Lower lobe of right lung (tissue), 2 donors: ENCODE results near the gene KIF20A. TPM values are rescaled to one million over a fixed set of nuclear protein-coding genes. Genes with fewer than 3 reads are reported as not detected.
"Not testable (repeated sequence)": the region's sequence is repeated elsewhere in the genome, so short reads cannot be mapped to it uniquely, and the experiment has no call there.

Experiments used
- ATAC-seq, 2 donors: fragments of 200-7000 bp; cut with Tn5 transposase; one replicate each; pipeline ENCODE4 v1.9.1; 2020 to 2022; ENCODE audit warnings: mild to moderate bottlenecking in 2 of 2, moderate library complexity in 2 of 2
- DNase-seq: peaks from one replicate; pipeline ENCODE4 v3.0.0-alpha.2; 2020
- H3K27ac ChIP-seq: fragments of 200-600 bp; one replicate; pipeline ENCODE4 v1.8.0; 2022
- H3K27me3 ChIP-seq: fragments of 200-600 bp; one replicate; pipeline ENCODE4 v1.8.0; 2022; ENCODE audit warnings: low read depth
- H3K36me3 ChIP-seq: fragments of 200-600 bp; one replicate; pipeline ENCODE4 v1.8.0; 2022; ENCODE audit warnings: mild to moderate bottlenecking
- H3K4me1 ChIP-seq: fragments of 200-600 bp; one replicate; pipeline ENCODE4 v1.8.0; 2022
- H3K4me3 ChIP-seq: fragments of 200-600 bp; one replicate; pipeline ENCODE4 v1.8.0; 2022; ENCODE audit warnings: mild to moderate bottlenecking
- H3K9me3 ChIP-seq: fragments of 200-600 bp; one replicate; pipeline ENCODE4 v1.8.0; 2022
- intact Hi-C: fragments of 100-400 bp; cut with DNase I; formaldehyde crosslinking; loops from one replicate; pipeline ENCODE4 v1.11.0; 2022
- total RNA-seq: library from RNA; stranded (reverse); fragmentation: NEBNext Ultra II Directional; extraction: Animal tissue kit (Norgen Biotek cat#: 25700); gene quantifications from one replicate; pipeline ENCODE4 v1.2.1, GENCODE V29; 2021
- TF ChIP-seq, protein P1 (sequence below): fragments of 200-600 bp; IDR thresholded peaks from one replicate; pipeline ENCODE4 v1.8.0; 2022; ENCODE audit warnings: antibody characterized with exemption, mild to moderate bottlenecking
- donor health status: DM: no; HTN: yes; CAD: no; lungs with severe emphysema.

The KIF20A gene
- total RNA-seq, 1 donor from 2014 or later, result 1.2 TPM

DNA sequence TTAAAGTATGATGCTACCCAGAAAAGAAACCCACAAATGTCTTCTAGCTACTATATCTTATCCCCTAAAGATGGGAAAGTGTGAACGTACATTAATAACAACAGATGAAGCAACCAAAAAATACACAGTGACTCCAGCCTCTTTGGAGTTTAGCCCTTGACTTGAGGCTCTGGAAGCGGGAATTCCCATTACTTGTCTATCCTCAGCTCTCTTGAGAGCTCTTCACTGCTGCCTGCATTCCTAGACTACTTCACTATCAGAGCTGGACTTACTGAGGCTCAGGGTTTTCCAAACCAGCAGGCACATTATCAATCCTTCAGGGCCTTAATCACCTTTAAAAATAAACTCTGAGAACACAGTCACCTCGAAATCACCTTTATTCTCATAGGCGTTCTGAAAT lies 38.6 kb upstream of the KIF20A start:
- H3K9me3 ChIP-seq, result no peaks in the 10 kb centered on the region
- H3K4me3 ChIP-seq, result no peak overlapping the region
- H3K4me1 ChIP-seq, result peaks cover 6% of the 10 kb centered on the region
- H3K36me3 ChIP-seq, result no peaks in the 10 kb centered on the region
- intact Hi-C loops, result no loop called here
- DNase-seq (no peak), ATAC-seq (peak in 1 of 2 donors; percentile 68)
- TF ChIP-seq, protein P1, sequence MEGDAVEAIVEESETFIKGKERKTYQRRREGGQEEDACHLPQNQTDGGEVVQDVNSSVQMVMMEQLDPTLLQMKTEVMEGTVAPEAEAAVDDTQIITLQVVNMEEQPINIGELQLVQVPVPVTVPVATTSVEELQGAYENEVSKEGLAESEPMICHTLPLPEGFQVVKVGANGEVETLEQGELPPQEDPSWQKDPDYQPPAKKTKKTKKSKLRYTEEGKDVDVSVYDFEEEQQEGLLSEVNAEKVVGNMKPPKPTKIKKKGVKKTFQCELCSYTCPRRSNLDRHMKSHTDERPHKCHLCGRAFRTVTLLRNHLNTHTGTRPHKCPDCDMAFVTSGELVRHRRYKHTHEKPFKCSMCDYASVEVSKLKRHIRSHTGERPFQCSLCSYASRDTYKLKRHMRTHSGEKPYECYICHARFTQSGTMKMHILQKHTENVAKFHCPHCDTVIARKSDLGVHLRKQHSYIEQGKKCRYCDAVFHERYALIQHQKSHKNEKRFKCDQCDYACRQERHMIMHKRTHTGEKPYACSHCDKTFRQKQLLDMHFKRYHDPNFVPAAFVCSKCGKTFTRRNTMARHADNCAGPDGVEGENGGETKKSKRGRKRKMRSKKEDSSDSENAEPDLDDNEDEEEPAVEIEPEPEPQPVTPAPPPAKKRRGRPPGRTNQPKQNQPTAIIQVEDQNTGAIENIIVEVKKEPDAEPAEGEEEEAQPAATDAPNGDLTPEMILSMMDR, result no peak
- no peak overlapping the region for H3K27ac ChIP-seq
- H3K27me3 ChIP-seq, result peaks cover 3% of the 10 kb centered on the region

DNA sequence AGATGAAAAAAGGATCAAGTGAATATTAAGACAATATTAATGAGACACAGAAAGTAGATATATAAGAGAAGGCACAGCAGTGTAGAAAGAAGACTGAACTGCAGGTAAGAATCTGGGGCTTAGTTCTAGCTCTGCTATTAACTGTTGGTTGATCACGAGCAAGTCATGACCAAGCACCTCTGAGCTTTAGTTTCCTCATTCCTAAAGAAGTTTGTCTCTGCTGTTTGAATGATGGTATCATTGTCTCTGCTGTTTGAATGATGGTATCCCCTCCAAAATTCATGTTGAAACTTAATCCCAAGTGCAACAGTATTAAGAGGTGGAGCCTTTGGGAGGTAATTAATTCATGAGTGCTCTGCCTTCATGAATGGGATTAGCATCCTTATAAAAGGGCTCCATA lies 37.2 kb upstream of the KIF20A start:
- Histone ChIP-seq H3K36me3 (no peaks in the 10 kb centered on the region), H3K4me1 (peaks cover 6% of the 10 kb centered on the region), H3K4me3 (no peak overlapping the region), H3K27ac (no peak overlapping the region), H3K27me3 (peaks cover 3% of the 10 kb centered on the region), H3K9me3 (no peaks in the 10 kb centered on the region)
- TF ChIP-seq, protein P1, result no peak
- intact Hi-C loops, result no loop called here
- DNase-seq (no peak), ATAC-seq (no peak)

DNA sequence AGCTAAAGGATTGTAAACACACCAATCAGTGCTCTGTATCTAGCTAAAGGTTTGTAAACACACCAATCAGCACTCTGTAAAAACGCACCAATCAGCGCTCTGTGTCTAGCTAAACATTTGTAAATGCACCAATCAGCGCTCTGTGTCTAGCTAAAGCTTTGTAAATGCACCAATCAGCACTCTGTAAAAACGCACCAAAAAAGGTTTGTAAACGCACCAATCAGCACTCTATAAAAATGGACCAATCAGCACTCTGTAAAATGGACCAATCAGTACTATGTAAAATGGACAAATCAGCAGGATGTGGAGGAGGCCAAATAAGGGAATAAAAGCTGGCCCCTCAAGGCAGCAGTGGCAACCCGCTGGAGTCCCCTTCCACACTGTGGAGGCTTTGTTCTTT lies 35.3 kb upstream of the KIF20A start:
- intact Hi-C loops, H3K4me1 ChIP-seq, ATAC-seq, DNase-seq, H3K9me3 ChIP-seq, H3K36me3 ChIP-seq, H3K27me3 ChIP-seq, H3K4me3 ChIP-seq, H3K27ac ChIP-seq: not testable (repeated sequence)

DNA sequence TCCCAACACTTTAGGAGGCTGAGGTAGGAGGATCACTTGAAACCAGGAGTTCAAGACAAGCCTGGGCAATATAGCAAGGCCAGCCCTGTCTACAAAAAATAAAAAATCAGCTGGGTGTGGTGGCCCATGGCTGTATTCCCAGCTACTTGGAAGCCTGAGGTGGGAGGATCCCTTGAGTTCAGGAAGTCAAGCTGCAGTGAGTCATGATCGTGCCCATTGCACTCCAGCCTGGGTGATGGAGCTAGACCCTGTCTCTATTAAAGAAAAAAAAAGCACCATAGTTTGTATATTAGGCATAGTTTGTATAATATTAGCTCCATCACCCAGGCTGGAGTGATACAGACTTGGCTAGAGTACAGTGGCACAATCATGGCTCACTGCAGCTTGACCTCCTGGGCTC lies 30.1 kb upstream of the KIF20A start:
- peak in 1 of 2 donors; percentile 26 for ATAC-seq
- no peak for DNase-seq
- TF ChIP-seq, protein P1, result no peak
- H3K27ac ChIP-seq, result no peak overlapping the region
- H3K4me1 ChIP-seq, result no peaks in the 10 kb centered on the region
- intact Hi-C loops, result no loop called here
- H3K36me3 ChIP-seq, result no peaks in the 10 kb centered on the region
- no peaks in the 10 kb centered on the region for H3K27me3 ChIP-seq
- H3K4me3 ChIP-seq, result no peak overlapping the region
- no peaks in the 10 kb centered on the region for H3K9me3 ChIP-seq

DNA sequence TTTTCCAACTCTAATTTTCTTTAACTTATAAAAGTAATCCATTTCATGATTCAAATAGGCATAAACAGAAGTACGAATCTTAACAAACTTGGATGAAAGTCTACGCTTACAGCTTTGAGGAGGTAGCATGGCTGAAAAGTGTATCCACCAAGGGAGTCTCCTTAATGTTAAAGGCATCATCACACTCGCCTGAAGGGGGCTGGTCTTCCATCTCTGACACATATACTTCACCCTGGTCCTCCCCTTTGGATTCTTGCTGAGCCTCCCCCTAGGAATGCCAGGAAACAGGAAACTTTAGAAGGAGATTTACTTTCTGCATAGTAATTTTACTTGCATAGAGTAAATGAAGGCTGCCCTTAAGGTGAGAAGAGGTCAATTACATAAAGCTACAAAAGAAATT lies 29.4 kb upstream of the KIF20A start:
- Histone ChIP-seq H3K27ac (no peak overlapping the region), H3K9me3 (no peaks in the 10 kb centered on the region), H3K36me3 (no peaks in the 10 kb centered on the region), H3K4me1 (no peaks in the 10 kb centered on the region), H3K4me3 (no peak overlapping the region), H3K27me3 (no peaks in the 10 kb centered on the region)
- DNase-seq (no peak), ATAC-seq (no peak)
- intact Hi-C loops, result no loop called here
- TF ChIP-seq, protein P1, result no peak

DNA sequence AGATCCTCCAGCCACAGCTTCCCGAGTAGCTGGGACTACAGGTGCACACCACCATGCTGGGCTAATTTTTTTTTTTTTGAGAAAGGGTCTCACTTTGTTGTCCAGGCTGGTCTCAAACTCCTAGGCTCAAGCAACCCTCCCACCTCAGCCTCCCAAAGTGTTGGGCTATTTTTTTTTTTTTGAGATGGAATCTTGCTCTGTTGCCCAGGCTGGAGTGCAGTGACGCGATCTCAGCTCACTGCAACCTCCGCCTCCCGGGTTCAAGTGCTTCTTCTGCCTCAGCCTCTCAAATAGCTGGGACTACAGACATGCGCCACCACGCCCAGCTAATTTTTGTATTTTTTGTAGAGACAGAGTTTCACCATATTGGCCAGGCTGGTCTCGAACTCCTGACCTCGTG lies 22.9 kb upstream of the KIF20A start:
- H3K4me1 ChIP-seq, intact Hi-C loops, DNase-seq, H3K27me3 ChIP-seq, H3K4me3 ChIP-seq, H3K9me3 ChIP-seq, ATAC-seq, H3K27ac ChIP-seq: not testable (repeated sequence)
- H3K36me3 ChIP-seq, result peaks cover 48% of the 10 kb centered on the region

DNA sequence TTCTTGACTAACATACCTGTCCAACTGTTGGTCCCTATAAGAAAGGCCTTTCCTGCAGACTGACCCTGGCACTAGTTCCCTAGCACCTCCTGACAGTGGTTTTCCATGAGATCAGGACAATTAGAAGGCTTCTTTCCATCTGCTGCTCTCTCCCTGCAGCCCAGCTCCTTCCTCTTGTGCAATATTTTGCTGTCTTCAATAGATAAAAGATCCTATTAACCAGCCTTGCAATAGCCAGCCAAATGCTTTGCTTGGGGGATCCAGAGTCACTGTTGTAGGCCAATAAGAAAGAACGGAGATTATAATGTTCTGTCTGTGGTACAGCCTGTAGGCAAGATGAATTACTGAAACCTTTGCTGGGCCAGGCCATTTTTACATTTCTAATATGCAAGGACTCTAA lies 21.3 kb upstream of the KIF20A start:
- Histone ChIP-seq H3K4me3 (no peak overlapping the region), H3K9me3 (no peaks in the 10 kb centered on the region), H3K4me1 (no peaks in the 10 kb centered on the region), H3K36me3 (peaks cover 64% of the 10 kb centered on the region), H3K27me3 (no peaks in the 10 kb centered on the region), H3K27ac (no peak overlapping the region)
- ATAC-seq (no peak), DNase-seq (no peak)
- TF ChIP-seq, protein P1, result no peak
- intact Hi-C loops, result no loop called here
